ENCODE data around the gene SYNE3. TPM values are rescaled to one million over a fixed set of nuclear protein-coding genes. Genes with fewer than 3 reads are reported as not detected.

Gene SYNE3
- total and polyA plus RNA-seq, 2 of the 8 experiments (the other 6 are each of a cell fraction or from before 2014, with no cell fraction given) = under 0.01 TPM; not detected in 1

- Histone ChIP-seq H3K36me3 (ENCODE audit: control insufficient read depth in 2 of 4, insufficient read depth in 4 of 4, low read length in 3 of 4) (no peaks in the 10 kb centered on the region), H2AFZ (ENCODE audit: low read length) (no peak overlapping the region), H4K5ac (ENCODE audit: insufficient read length, low read depth, low read length) (no peak overlapping the region), H2BK120ac (replicated peaks; ENCODE audit: low read depth, low read length) (no peak overlapping the region), H3K9ac (replicated peaks in 1 of 4; ENCODE audit: extremely low read depth in 1 of 4, low read depth in 3 of 4, low read length in 3 of 4) (no peak overlapping the region), H3K14ac (ENCODE audit: insufficient read length) (no peak overlapping the region), H2BK20ac (ENCODE audit: low read length) (no peak overlapping the region), H2BK15ac (ENCODE audit: low read length) (no peak overlapping the region), H2BK12ac (ENCODE audit: low read depth, low read length) (no peak overlapping the region), H4K8ac (ENCODE audit: extremely low read depth, insufficient read depth, low read length) (no peak overlapping the region), H3K79me1 (ENCODE audit: low read depth, low read length) (no peaks in the 10 kb centered on the region), H3K23ac (ENCODE audit: insufficient read length) (no peak overlapping the region), H3K4me3 (ENCODE audit: extremely low read depth in 1 of 4, insufficient read depth in 2 of 4, low read depth in 3 of 4, low read length in 4 of 4) (no peak overlapping the region), H2BK5ac (ENCODE audit: low read depth, low read length) (no peak overlapping the region), H3K27me3 (replicated peaks in 1 of 4; ENCODE audit: control insufficient read depth in 3 of 4, extremely low read depth in 1 of 4, insufficient read depth in 3 of 4, low read length in 3 of 4) (no peaks in the 10 kb centered on the region; a peak in 1 of 7 replicates), H4K91ac (replicated peaks; ENCODE audit: insufficient read length, low read length) (no peak overlapping the region), H3K9me3 (ENCODE audit: insufficient read depth in 2 of 2, low read depth in 1 of 2, low read length in 1 of 2) (no peaks in the 10 kb centered on the region), H3K56ac (replicated peaks; ENCODE audit: insufficient read length, low read depth, low read length) (no peak overlapping the region), H2AK5ac (ENCODE audit: low read depth, low read length) (no peak overlapping the region), H3K4ac (replicated peaks; ENCODE audit: insufficient read length, low read depth, low read length) (no peak overlapping the region), H3K79me2 (ENCODE audit: control insufficient read depth in 1 of 2, insufficient read depth in 2 of 2, low read length in 2 of 2) (no peaks in the 10 kb centered on the region), H3K4me2 (ENCODE audit: insufficient read depth in 1 of 2, low read depth in 2 of 2, low read length in 2 of 2) (no peak overlapping the region), H3K4me1 (replicated peaks in 1 of 4; ENCODE audit: control insufficient read depth in 3 of 4, insufficient read depth in 4 of 4, low read length in 3 of 4) (0 out of 7 replicates have a peak, but pooled peaks cover 0 to 3% (median 0%) of the 10 kb centered on the region in 4 experiments), H3K23me2 (ENCODE audit: low read depth, low read length) (no peaks in the 10 kb centered on the region), H3K18ac (ENCODE audit: extremely low read depth, low read length) (no peak overlapping the region), H3K27ac (ENCODE audit: low read depth, low read length) (no peak overlapping the region), H4K20me1 (replicated peaks in 1 of 2; ENCODE audit: control insufficient read depth in 1 of 2, insufficient read depth in 2 of 2, low read length in 2 of 2) (no peaks in the 10 kb centered on the region)
- POLR2A ChIA-PET (ENCODE audit: partially characterized antibody) = no interaction called here
- DNase-seq (ENCODE audit: low read depth in 1 of 2, low spot score in 2 of 2) = no peak
- no peak for FAIRE-seq
- CTCF ChIA-PET (ENCODE audit: partially characterized antibody) = interaction anchor here (0.6 to 3.4 kb wide), 4 partner anchors 10 to 82 kb away, joined by 3 to 9 read pairs (median 5); no protein-coding TSS in a partner anchor
- 80% methylated on average over 1 of the region's 1 CpG; no CpG with 5 or more reads in 1 of the 2 experiments for WGBS, 2 experiments (ENCODE audit: extremely low coverage in 1 of 2, insufficient coverage in 1 of 2, insufficient read length in 1 of 2, insufficient replicate concordance in 2 of 2, low coverage in 1 of 2, low lambda C conversion rate in 2 of 2, missing lambda C conversion rate in 1 of 2)
- no peak for TF ChIP-seq CHD2 (IDR thresholded peaks at IDR 0.05; ENCODE audit: low read length)
Observed at GRCh38 chr14:95499354-95499750, 17.1 kb downstream of the SYNE3 start.

All from H1 (cell line).